AG04450 (cell line): ENCODE data around the gene SKAP1. TPM values are rescaled to one million over a fixed set of nuclear protein-coding genes. Genes with fewer than 3 reads are reported as not detected.

ENCODE experiments used
- CTCF ChIA-PET: fragments of 300-600, 350-600 bp; formaldehyde crosslinking; extraction: SDS; loops from one replicate; lab custom pipeline; 2022; ENCODE audit warnings: antibody characterized with exemption, inconsistent platforms; lab: Charles Lee
- POLR2A ChIA-PET: fragments of 350-600 bp; formaldehyde crosslinking; extraction: SDS; loops from one replicate; lab custom pipeline; 2021; ENCODE audit warnings: antibody characterized with exemption, inconsistent platforms; lab: Yijun Ruan, JAX
- DNase-seq: peaks from one replicate; pipeline ENCODE4 v3.0.0-alpha.2; 2011; ENCODE audit warnings: low read depth, low spot score
- H3K27ac ChIP-seq: one replicate; pipeline ENCODE4 v1.5.1; 2012; ENCODE audit warnings: low read depth, low read length, control low read depth
- H3K27me3 ChIP-seq: one replicate; pipeline ENCODE4 v1.6.0; 2012; ENCODE audit warnings: low read length; ENCODE audit not compliant: control insufficient read depth, insufficient read depth
- H3K4me3 ChIP-seq: 2 replicates; pipeline ENCODE4 v1.5.1; 2011; ENCODE audit warnings: mild to moderate bottlenecking, low read depth, low read length, control low read depth
- H3K9me3 ChIP-seq: 2 replicates; pipeline ENCODE4 v1.5.1; 2012; ENCODE audit warnings: low read length; ENCODE audit not compliant: control insufficient read depth, insufficient read depth
- polyA plus RNA-seq: library from polyadenylated mRNA; depleted of rRNA; stranded (reverse); fragments of >200 nt; gene quantifications from 2 replicates; pipeline ENCODE4 v1.2.3, GENCODE V29; 2011
- TF ChIP-seq, protein P1 (sequence below): IDR thresholded peaks from 2 replicates; pipeline ENCODE4 v1.5.1; 2011; ENCODE audit warnings: low read depth, low read length, control low read depth, inconsistent platforms

SKAP1 gene
- polyA plus RNA-seq, 1 experiment = not detected

GRCh38 chr17:48159232-48159631 lies 270.8 kb downstream of the SKAP1 start:
- DNase-seq = no peak
- POLR2A ChIA-PET = no interaction called here

GRCh38 chr17:48155889-48156611 lies 274.0 kb downstream of the SKAP1 start:
- ChIA-PET CTCF (interaction anchor here (0.5 kb wide), 1 partner anchor 15 kb away, joined by 3 read pairs; no protein-coding TSS in a partner anchor), POLR2A (no interaction called here)
- no peak overlapping the region for H3K27ac ChIP-seq
- no peak overlapping the region for H3K4me3 ChIP-seq
- DNase-seq = no peak
- no peaks in the 10 kb centered on the region for H3K9me3 ChIP-seq
- TF ChIP-seq, protein P1, sequence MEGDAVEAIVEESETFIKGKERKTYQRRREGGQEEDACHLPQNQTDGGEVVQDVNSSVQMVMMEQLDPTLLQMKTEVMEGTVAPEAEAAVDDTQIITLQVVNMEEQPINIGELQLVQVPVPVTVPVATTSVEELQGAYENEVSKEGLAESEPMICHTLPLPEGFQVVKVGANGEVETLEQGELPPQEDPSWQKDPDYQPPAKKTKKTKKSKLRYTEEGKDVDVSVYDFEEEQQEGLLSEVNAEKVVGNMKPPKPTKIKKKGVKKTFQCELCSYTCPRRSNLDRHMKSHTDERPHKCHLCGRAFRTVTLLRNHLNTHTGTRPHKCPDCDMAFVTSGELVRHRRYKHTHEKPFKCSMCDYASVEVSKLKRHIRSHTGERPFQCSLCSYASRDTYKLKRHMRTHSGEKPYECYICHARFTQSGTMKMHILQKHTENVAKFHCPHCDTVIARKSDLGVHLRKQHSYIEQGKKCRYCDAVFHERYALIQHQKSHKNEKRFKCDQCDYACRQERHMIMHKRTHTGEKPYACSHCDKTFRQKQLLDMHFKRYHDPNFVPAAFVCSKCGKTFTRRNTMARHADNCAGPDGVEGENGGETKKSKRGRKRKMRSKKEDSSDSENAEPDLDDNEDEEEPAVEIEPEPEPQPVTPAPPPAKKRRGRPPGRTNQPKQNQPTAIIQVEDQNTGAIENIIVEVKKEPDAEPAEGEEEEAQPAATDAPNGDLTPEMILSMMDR = no peak
- H3K27me3 ChIP-seq = peaks cover 49% of the 10 kb centered on the region

More at GRCh38 chr17:48159232-48159631, 270.8 kb downstream of the SKAP1 start:
- CTCF ChIA-PET = no interaction called here
- TF ChIP-seq, protein P1 = no peak
- H3K27me3 ChIP-seq = peaks cover 50% of the 10 kb centered on the region
- no peak overlapping the region for H3K4me3 ChIP-seq
- H3K9me3 ChIP-seq = no peaks in the 10 kb centered on the region
- H3K27ac ChIP-seq = no peak overlapping the region

- H3K27me3 ChIP-seq = peaks cover 58% of the 10 kb centered on the region
- ChIA-PET CTCF (interaction anchor here (0.7 to 1.6 kb wide), 3 partner anchors 20 to 438 kb away, joined by 3 to 4 read pairs (median 3); no protein-coding TSS in a partner anchor), POLR2A (no interaction called here)
Observed at GRCh38 chr17:48153691-48154358, 276.2 kb downstream of the SKAP1 start.

DNA sequence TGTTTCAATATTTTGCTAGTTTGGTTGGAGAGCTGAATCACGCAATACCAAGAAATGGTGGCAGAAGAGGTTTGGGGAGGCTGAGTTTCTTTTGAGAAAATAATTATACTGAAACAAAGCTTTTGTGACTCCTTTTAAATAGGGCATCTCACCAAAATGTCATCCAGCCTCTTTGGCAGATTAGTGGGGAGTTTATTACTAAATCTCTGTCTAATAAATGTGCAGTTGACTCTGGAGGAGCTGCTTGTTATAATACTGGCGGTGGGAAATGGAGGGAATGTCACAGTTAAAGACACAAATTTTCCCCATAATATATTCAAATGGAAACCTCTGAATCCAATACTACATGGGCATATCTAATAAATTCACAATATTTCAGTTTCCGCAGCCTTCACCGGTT lies 277.7 kb downstream of the SKAP1 start:
- ChIA-PET CTCF (no interaction called here), POLR2A (no interaction called here)
- DNase-seq = no peak
- Histone ChIP-seq H3K9me3 (no peaks in the 10 kb centered on the region), H3K4me3 (no peak overlapping the region), H3K27me3 (peaks cover 71% of the 10 kb centered on the region), H3K27ac (no peak overlapping the region)
- TF ChIP-seq, protein P1 = no peak

More at GRCh38 chr17:48153691-48154358, 276.2 kb downstream of the SKAP1 start:
- H3K27ac ChIP-seq = no peak overlapping the region
- DNase-seq = peak; percentile 3
- H3K9me3 ChIP-seq = no peaks in the 10 kb centered on the region
- TF ChIP-seq, protein P1 = peak; percentile 48
- H3K4me3 ChIP-seq = no peak overlapping the region

DNA sequence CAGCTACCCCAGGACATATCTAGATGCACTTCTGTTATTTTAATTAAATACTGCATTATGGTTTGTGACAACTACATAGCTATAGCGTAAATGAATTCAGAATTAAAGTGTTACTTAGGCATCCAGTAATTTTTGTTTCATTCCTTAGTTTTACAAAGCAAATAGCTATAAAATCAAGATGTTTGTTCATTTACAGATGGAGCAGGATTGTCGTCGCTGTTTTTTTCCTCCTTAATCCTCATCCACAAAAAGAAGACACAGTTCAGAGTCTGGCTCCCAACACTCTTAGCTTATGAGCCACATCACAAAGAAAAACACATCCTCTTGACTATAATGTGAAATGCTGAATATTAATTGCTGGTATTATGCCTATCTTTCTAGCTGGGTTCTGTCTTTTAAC lies 278.8 kb downstream of the SKAP1 start:
- no peak overlapping the region for H3K4me3 ChIP-seq
- ChIA-PET CTCF (no interaction called here), POLR2A (no interaction called here)
- TF ChIP-seq, protein P1 = no peak
- H3K27ac ChIP-seq = no peak overlapping the region
- DNase-seq = no peak
- H3K9me3 ChIP-seq = no peaks in the 10 kb centered on the region
- peaks cover 74% of the 10 kb centered on the region for H3K27me3 ChIP-seq
